ENCODE results near the gene DSG2.

Gene DSG2

GRCh38 chr18:31577195-31577594 is 79.2 kb downstream of the DSG2 start:
- no peak for DNase-seq (ENCODE audit: low spot score)
- no peaks in the 10 kb centered on the region for H3K36me3 Mint-ChIP-seq (ENCODE audit: low read depth)
- H3K27ac Mint-ChIP-seq, result no peak overlapping the region
- H3K27me3 Mint-ChIP-seq (ENCODE audit: low read depth), result no peaks in the 10 kb centered on the region
- no peaks in the 10 kb centered on the region for H3K4me1 Mint-ChIP-seq (ENCODE audit: low read depth)
- no peaks in the 10 kb centered on the region for H3K9me3 Mint-ChIP-seq
- H3K4me3 Mint-ChIP-seq, result no peak overlapping the region

- H3K9me3 Mint-ChIP-seq, result no peaks in the 10 kb centered on the region
- no peaks in the 10 kb centered on the region for H3K36me3 Mint-ChIP-seq (ENCODE audit: low read depth)
- no peak overlapping the region for H3K4me3 Mint-ChIP-seq
- DNase-seq (ENCODE audit: low spot score), result no peak
- H3K27me3 Mint-ChIP-seq (ENCODE audit: low read depth), result no peaks in the 10 kb centered on the region
- no peak overlapping the region for H3K27ac Mint-ChIP-seq
- H3K4me1 Mint-ChIP-seq (ENCODE audit: low read depth), result no peaks in the 10 kb centered on the region
Measured at GRCh38 chr18:31578126-31578525, 80.1 kb downstream of the DSG2 start.

DNA sequence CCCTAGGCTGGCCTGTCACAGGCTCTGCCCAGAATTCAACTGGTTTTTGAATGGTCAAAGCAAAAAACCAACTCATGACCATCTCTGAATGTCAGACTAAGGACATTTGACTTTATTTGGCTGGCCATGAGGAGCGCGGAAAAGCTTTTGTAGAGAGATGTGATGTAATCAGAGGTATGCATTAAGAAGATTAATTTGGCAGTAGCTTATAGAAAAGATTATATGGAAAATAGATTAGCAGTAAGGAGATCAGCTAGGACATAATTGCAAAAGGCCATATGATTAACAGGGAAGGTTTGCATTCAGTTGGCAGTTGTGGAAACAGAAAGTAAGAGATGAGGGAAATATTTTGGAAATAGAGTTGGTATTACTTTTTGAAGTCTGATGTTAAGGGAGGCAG is 81.4 kb downstream of the DSG2 start:
- Mint-ChIP-seq H3K27me3 (ENCODE audit: low read depth) (no peaks in the 10 kb centered on the region), H3K9me3 (no peaks in the 10 kb centered on the region), H3K36me3 (ENCODE audit: low read depth) (no peaks in the 10 kb centered on the region), H3K4me3 (no peak overlapping the region), H3K27ac (no peak overlapping the region), H3K4me1 (ENCODE audit: low read depth) (no peaks in the 10 kb centered on the region)
- no peak for DNase-seq (ENCODE audit: low spot score)

DNA sequence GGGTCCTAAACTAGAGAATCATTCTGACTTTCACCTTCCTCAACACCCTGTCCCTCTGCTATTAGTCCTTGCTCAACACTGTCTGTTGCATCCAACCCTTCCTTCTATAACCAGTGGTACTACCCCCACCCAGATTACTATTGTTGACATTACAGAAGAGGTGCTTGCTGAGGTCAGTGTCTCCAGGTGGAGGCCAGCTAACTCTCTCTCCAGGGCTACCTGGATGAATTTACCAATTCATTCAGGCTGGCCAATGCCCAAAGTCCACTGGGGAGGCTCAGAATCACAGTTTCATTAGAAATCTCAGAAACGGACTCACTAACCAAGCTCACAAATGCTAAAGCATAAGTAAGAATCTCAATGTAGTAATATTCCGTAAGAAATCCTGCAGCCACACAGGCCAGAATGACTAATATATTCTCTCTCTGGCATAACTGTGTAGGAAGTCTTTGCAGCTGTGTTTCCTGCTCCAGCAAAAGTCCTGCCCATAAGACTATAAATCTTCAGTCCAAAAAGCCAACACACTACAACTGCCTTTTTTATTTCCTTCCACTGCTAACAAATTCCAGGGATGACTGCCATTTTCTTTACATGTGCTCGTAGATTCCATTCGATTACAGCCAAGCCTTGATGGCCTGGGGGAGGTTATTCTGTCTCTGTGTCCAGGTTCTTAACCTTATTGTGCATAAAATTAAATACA is 83.7 kb downstream of the DSG2 start:
- DNase-seq (ENCODE audit: low spot score), result no peak
- Mint-ChIP-seq H3K36me3 (ENCODE audit: low read depth) (no peaks in the 10 kb centered on the region), H3K27ac (no peak overlapping the region), H3K4me3 (no peak overlapping the region), H3K27me3 (ENCODE audit: low read depth) (no peaks in the 10 kb centered on the region), H3K4me1 (ENCODE audit: low read depth) (no peaks in the 10 kb centered on the region), H3K9me3 (no peaks in the 10 kb centered on the region)

DNA sequence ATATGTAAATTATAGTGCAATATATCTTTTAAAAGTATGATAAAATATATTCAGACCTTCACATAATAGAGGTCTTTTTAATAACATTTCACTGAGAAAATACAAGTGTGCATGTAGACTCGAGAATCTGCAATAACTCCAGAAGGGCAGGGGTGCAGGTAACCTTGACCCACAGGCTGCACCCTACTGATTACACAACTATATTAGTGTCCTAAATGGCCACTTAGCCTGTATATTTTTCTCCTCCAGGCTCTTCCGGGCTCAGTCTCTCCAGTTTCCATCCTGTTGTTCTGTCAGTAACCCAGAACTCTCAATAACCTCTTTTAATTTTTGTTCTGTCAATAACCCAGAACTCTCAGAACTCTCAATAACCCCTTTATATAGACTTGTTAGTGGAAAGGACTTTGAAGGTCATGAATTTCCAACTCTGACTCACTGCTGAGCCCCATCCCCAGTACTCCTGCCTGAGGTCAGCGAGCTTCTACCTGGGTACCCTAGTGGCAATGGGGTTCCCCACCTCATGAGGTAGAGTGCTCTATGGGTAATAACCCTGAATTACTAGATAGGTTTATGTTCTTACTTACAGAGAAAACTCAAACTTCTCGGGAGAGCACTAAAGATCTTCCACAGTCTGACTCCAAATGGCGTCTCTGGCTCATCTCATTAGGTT is 85.3 kb downstream of the DSG2 start:
- Mint-ChIP-seq H3K27ac (no peak overlapping the region), H3K36me3 (ENCODE audit: low read depth) (no peaks in the 10 kb centered on the region), H3K27me3 (ENCODE audit: low read depth) (no peaks in the 10 kb centered on the region), H3K4me3 (no peak overlapping the region), H3K4me1 (ENCODE audit: low read depth) (no peaks in the 10 kb centered on the region), H3K9me3 (no peaks in the 10 kb centered on the region)
- no peak for DNase-seq (ENCODE audit: low spot score)

DNA sequence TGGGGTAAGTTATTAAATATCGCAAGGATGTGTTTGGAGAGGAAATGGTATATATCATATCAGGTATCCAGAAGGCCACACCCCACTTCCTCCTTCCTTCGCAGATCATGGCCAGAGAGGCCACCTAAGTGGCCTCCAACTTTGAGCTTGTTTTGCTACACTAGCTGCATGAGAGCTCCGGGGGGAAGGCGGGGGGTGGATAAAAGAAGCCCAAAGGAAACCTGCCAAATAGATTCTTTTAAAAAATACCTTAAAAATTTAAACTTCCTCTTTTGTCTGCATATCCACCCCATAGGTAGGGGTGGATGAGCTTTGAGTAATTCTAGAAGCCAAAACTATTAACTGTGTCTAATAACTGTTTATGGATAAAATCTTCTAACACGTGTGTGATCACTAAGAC is 88.0 kb downstream of the DSG2 start:
- Mint-ChIP-seq H3K4me3 (no peak overlapping the region), H3K27me3 (ENCODE audit: low read depth) (peaks cover 7% of the 10 kb centered on the region), H3K4me1 (ENCODE audit: low read depth) (no peaks in the 10 kb centered on the region), H3K9me3 (no peaks in the 10 kb centered on the region), H3K36me3 (ENCODE audit: low read depth) (no peaks in the 10 kb centered on the region), H3K27ac (no peak overlapping the region)
- DNase-seq (ENCODE audit: low spot score), result no peak

DNA sequence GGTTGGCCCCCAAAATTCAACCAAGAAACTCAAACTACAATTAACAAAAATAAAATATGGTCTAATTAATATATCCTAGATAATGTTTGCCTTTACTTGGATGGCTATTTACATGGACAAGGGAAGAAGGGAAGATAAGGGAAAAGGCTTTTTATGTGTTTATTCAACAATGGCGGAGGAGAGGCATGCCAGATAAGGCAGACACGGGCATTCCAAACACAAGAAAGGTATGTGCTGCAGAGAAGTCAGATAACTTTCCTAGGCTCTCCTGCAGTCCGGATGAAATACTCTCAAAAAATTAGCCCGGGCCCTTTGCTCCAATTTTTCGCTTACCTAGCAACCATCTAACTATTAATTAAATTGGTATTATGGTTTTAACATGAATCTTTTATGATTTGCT is 88.6 kb downstream of the DSG2 start:
- Mint-ChIP-seq H3K9me3 (no peaks in the 10 kb centered on the region), H3K36me3 (ENCODE audit: low read depth) (no peaks in the 10 kb centered on the region), H3K4me3 (no peak overlapping the region), H3K27me3 (ENCODE audit: low read depth) (peaks cover 7% of the 10 kb centered on the region), H3K27ac (no peak overlapping the region), H3K4me1 (ENCODE audit: low read depth) (no peaks in the 10 kb centered on the region)
- no peak for DNase-seq (ENCODE audit: low spot score)

DNA sequence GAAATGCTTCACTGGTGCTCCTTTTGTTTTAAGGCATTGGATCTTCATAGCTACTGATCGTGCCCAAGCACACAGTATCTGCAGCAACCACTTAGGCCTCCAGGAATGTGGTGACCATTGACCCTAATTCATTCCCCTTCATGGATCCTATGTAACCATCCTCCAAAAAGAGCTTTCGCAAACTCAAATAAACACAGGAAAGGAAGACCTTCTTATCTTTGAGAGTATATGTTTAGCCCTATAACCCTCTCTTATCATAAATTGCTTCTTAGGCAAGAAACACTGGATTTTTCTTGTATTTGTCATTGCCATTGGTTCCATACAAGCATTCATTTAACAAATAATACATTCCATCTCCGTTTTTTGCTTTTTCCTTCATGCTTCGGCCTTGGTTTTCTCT is 89.6 kb downstream of the DSG2 start:
- no peak overlapping the region for H3K27ac Mint-ChIP-seq
- no peaks in the 10 kb centered on the region for H3K4me1 Mint-ChIP-seq (ENCODE audit: low read depth)
- peaks cover 7% of the 10 kb centered on the region for H3K27me3 Mint-ChIP-seq (ENCODE audit: low read depth)
- no peaks in the 10 kb centered on the region for H3K9me3 Mint-ChIP-seq
- no peak overlapping the region for H3K4me3 Mint-ChIP-seq
- H3K36me3 Mint-ChIP-seq (ENCODE audit: low read depth), result no peaks in the 10 kb centered on the region
- no peak for DNase-seq (ENCODE audit: low spot score)

- Mint-ChIP-seq H3K4me1 (ENCODE audit: low read depth) (no peaks in the 10 kb centered on the region), H3K27me3 (ENCODE audit: low read depth) (peaks cover 7% of the 10 kb centered on the region), H3K4me3 (no peak overlapping the region), H3K9me3 (no peaks in the 10 kb centered on the region), H3K27ac (no peak overlapping the region), H3K36me3 (ENCODE audit: low read depth) (no peaks in the 10 kb centered on the region)
- no peak for DNase-seq (ENCODE audit: low spot score)
Measured at GRCh38 chr18:31590570-31590969, 92.6 kb downstream of the DSG2 start.

DNA sequence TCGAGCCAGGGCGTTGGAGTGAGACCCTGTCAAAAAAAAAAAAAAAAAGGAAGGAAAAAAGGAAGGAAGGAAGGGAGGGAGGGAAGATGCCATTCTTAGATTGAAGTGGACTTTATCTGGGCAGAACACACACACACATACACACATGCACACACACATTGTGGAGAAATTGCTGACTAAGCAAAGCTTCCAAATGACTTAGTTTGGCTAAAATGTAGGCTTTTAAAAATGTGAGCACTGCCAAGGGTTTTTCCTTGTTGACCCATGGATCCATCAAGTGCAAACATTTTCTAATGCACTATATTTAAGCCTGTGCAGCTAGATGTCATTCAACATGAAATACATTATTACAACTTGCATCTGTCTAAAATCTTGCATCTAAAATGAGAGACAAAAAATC is 93.1 kb downstream of the DSG2 start:
- H3K27me3 Mint-ChIP-seq (ENCODE audit: low read depth), result peaks cover 7% of the 10 kb centered on the region
- no peak overlapping the region for H3K27ac Mint-ChIP-seq

GRCh38 chr18:31591628-31592027 is 93.7 kb downstream of the DSG2 start, which contains the start of gene TTR:
Gene TTR, plus strand, starts transcription at chr18:31591877. Its CDS starts 26 bp downstream, at chr18:31591903.
- no peak within 1 kb of the TSS for H3K4me3 Mint-ChIP-seq
- no peak for DNase-seq (ENCODE audit: low spot score)

More for the DNA sequence above, 93.1 kb downstream of the DSG2 start:
- DNase-seq (ENCODE audit: low spot score), result no peak
- H3K9me3 Mint-ChIP-seq, result no peaks in the 10 kb centered on the region
- H3K4me3 Mint-ChIP-seq, result no peak overlapping the region
- H3K4me1 Mint-ChIP-seq (ENCODE audit: low read depth), result no peaks in the 10 kb centered on the region
- no peaks in the 10 kb centered on the region for H3K36me3 Mint-ChIP-seq (ENCODE audit: low read depth)

GRCh38 chr18:31592506-31593157 is 94.7 kb downstream of the DSG2 start:
- Mint-ChIP-seq H3K9me3 (no peaks in the 10 kb centered on the region), H3K36me3 (ENCODE audit: low read depth) (no peaks in the 10 kb centered on the region), H3K27ac (no peak overlapping the region), H3K4me3 (no peak overlapping the region), H3K4me1 (ENCODE audit: low read depth) (no peaks in the 10 kb centered on the region), H3K27me3 (ENCODE audit: low read depth) (peaks cover 7% of the 10 kb centered on the region)
- DNase-seq (ENCODE audit: low spot score), result no peak

More at GRCh38 chr18:31591628-31592027, 93.7 kb downstream of the DSG2 start, which contains the start of gene TTR:
- H3K36me3 Mint-ChIP-seq (ENCODE audit: low read depth), result no peaks in the 10 kb centered on the region
- H3K4me1 Mint-ChIP-seq (ENCODE audit: low read depth), result no peaks in the 10 kb centered on the region
- H3K27me3 Mint-ChIP-seq (ENCODE audit: low read depth), result peaks cover 7% of the 10 kb centered on the region
- H3K9me3 Mint-ChIP-seq, result no peaks in the 10 kb centered on the region
- no peak within 1 kb of the TSS for H3K27ac Mint-ChIP-seq

- Mint-ChIP-seq H3K27ac (no peak overlapping the region), H3K4me1 (ENCODE audit: low read depth) (no peaks in the 10 kb centered on the region), H3K4me3 (no peak overlapping the region), H3K27me3 (ENCODE audit: low read depth) (peaks cover 6% of the 10 kb centered on the region), H3K9me3 (no peaks in the 10 kb centered on the region), H3K36me3 (ENCODE audit: low read depth) (no peaks in the 10 kb centered on the region)
- no peak for DNase-seq (ENCODE audit: low spot score)
Measured at GRCh38 chr18:31595121-31595771, 97.3 kb downstream of the DSG2 start.
